Thoracic aorta (tissue), 2 donors: Measurements from ENCODE around the gene SUCNR1. TPM values are rescaled to one million over a fixed set of nuclear protein-coding genes. Genes with fewer than 3 reads are reported as not detected.

Experiments
- ATAC-seq: fragments of 150-250 bp; one replicate; pipeline ENCODE4 v1.8.0; 2017; ENCODE audit warnings: low read depth; ENCODE audit not compliant: insufficient number of reproducible peaks, low FRiP score
- DNase-seq: peaks from one replicate; pipeline ENCODE4 v3.0.0-alpha.2; 2020; ENCODE audit warnings: low spot score
- H3K27ac ChIP-seq, 2 donors: fragments of 200-600 bp; sonication (generic); 1 replicate in 1 of 2; 2 replicates in 1 of 2; pipeline ENCODE4 v1.5.1; 2016; ENCODE audit warnings: mild to moderate bottlenecking in 2 of 2, moderate library complexity in 2 of 2
- H3K27me3 ChIP-seq: fragments of 200-600 bp; sonication (generic); replicated peaks from 2 replicates; pipeline ENCODE4 v1.6.0; 2016; ENCODE audit warnings: mild to moderate bottlenecking; ENCODE audit not compliant: insufficient read depth
- H3K36me3 ChIP-seq: fragments of 200-600 bp; sonication (generic); one replicate; pipeline ENCODE4 v1.5.1; 2016
- H3K4me1 ChIP-seq, 2 donors: fragments of 200-600 bp; sonication (generic); 1 replicate in 1 of 2; 2 replicates in 1 of 2; pipeline versions ENCODE4 v1.5.1 to v1.6.0; 2016; ENCODE audit warnings: low read depth in 2 of 2, mild to moderate bottlenecking in 1 of 2; ENCODE audit not compliant: control insufficient read depth in 1 of 2
- H3K4me3 ChIP-seq: fragments of 200-600 bp; sonication (generic); 2 replicates; pipeline ENCODE4 v1.5.1; 2016; ENCODE audit warnings: mild to moderate bottlenecking
- H3K9me3 ChIP-seq: fragments of 200-600 bp; sonication (generic); 2 replicates; pipeline ENCODE4 v1.5.1; 2016
- CTCF ChIP-seq: fragments of 200-600 bp; sonication (generic); IDR thresholded peaks from one replicate; pipeline ENCODE4 v1.5.1; 2019; ENCODE audit warnings: antibody characterized with exemption
- total RNA-seq, 2 donors: library from RNA; depleted of rRNA; stranded (reverse); fragments of >200 nt; gene quantifications; one replicate each; pipeline versions ENCODE4 v1.1.0 to v1.2.3, GENCODE V29; 2016

SUCNR1 gene
- total RNA-seq: 10 to 100 TPM in 1 of 2 donors, 1 to 10 TPM in 1; 3.2 to 10.7 TPM

- ATAC-seq (no peak), DNase-seq (no peak)
- H3K4me3 ChIP-seq: no peak within 1 kb of the TSS
- H3K9me3 ChIP-seq: no peaks in the 10 kb centered on the region
- no peak within 1 kb of the TSS for H3K27ac ChIP-seq
- no peaks in the 10 kb centered on the region for H3K27me3 ChIP-seq
- no peaks in the 10 kb centered on the region for H3K36me3 ChIP-seq
- TF ChIP-seq CTCF: no peak
- H3K4me1 ChIP-seq: peaks cover 4 to 7% of the 10 kb centered on the region in 2 donors
Measured at GRCh38 chr3:151873398-151873797, at the start of gene SUCNR1. SUCNR1 (plus strand) TSS chr3:151873643; CDS start chr3:151879893, 6,250 bp downstream.

- no peak for TF ChIP-seq CTCF
- no peak for DNase-seq
- H3K9me3 ChIP-seq: no peaks in the 10 kb centered on the region
- no peak overlapping the region for H3K4me3 ChIP-seq
- no peaks in the 10 kb centered on the region for H3K27me3 ChIP-seq
- ATAC-seq: no peak
- no peaks in the 10 kb centered on the region for H3K36me3 ChIP-seq
- H3K27ac ChIP-seq: no peak overlapping the region
- no peaks in the 10 kb centered on the region for H3K4me1 ChIP-seq
Measured at GRCh38 chr3:151827816-151828215, 45.6 kb upstream of the SUCNR1 start.

GRCh38 chr3:151835751-151836525 lies 37.5 kb upstream of the SUCNR1 start:
- Histone ChIP-seq H3K36me3 (no peaks in the 10 kb centered on the region), H3K4me1 (peaks cover 9 to 10% of the 10 kb centered on the region in 2 donors), H3K9me3 (no peaks in the 10 kb centered on the region), H3K4me3 (no peak overlapping the region), H3K27ac (no peak overlapping the region), H3K27me3 (no peaks in the 10 kb centered on the region)
- ATAC-seq (no peak), DNase-seq (no peak)
- TF ChIP-seq CTCF: no peak

- DNase-seq: no peak
- H3K9me3 ChIP-seq: no peaks in the 10 kb centered on the region
- no peaks in the 10 kb centered on the region for H3K36me3 ChIP-seq
- TF ChIP-seq CTCF: no peak
- H3K4me3 ChIP-seq: peak overlapping the region; percentile 28
- no peak overlapping the region for H3K27ac ChIP-seq
- no peaks in the 10 kb centered on the region for H3K27me3 ChIP-seq
- no peak for ATAC-seq
- peaks cover 9 to 10% of the 10 kb centered on the region in 2 donors for H3K4me1 ChIP-seq
Measured at GRCh38 chr3:151837057-151837456, 36.4 kb upstream of the SUCNR1 start.

GRCh38 chr3:151838574-151839312 lies 34.7 kb upstream of the SUCNR1 start:
- DNase-seq: no peak

More at GRCh38 chr3:151838574-151839312, 34.7 kb upstream of the SUCNR1 start:
- TF ChIP-seq CTCF: peak; percentile 77
- H3K4me3 ChIP-seq: peak overlapping the region; percentile 51
- H3K27ac ChIP-seq: no peak overlapping the region
- peaks cover 9 to 10% of the 10 kb centered on the region in 2 donors for H3K4me1 ChIP-seq
- H3K9me3 ChIP-seq: no peaks in the 10 kb centered on the region
- no peaks in the 10 kb centered on the region for H3K36me3 ChIP-seq
- H3K27me3 ChIP-seq: no peaks in the 10 kb centered on the region
- ATAC-seq: peak; percentile 77
